ENCODE results near the gene VAV2.

VAV2 gene

DNA sequence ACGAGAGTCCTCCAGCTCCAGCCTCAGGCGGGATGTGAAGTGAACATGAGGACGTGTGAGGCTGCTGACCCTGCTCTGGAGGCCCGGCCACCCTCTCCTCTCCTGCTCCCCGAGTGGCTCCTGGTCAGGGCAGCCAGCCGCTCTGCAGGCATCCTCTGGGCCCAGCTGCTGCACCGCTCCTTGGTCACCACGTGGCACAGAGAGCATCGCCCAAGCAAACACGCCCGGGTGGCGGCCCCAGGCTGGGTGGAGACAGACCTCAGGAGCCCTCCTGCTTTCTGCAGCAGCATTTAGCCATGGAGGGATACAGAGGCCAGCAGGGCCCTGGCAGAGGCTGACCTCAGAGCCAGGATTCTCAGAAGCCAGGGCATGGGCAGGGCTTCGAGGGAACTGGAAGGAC lies 184.3 kb downstream of the VAV2 start:
- no peaks in the 10 kb centered on the region for H3F3A ChIP-seq (ENCODE audit: insufficient read depth)
- H3K9me2 ChIP-seq (replicated peaks; ENCODE audit: insufficient read depth, low read length), result no peaks in the 10 kb centered on the region
- H3K9me3 ChIP-seq (ENCODE audit: insufficient read depth, low read length), result no peaks in the 10 kb centered on the region
- no peaks in the 10 kb centered on the region for H3K36me3 ChIP-seq (ENCODE audit: low read length)
- no peaks in the 10 kb centered on the region for H4K20me1 ChIP-seq (ENCODE audit: low read depth, low read length)
- H3K27ac ChIP-seq (ENCODE audit: low read depth, low read length), result no peak overlapping the region
- H3K79me2 ChIP-seq (ENCODE audit: insufficient read depth, low read length), result no peaks in the 10 kb centered on the region
- H3K9ac ChIP-seq (ENCODE audit: low read length), result no peak overlapping the region
- no peak overlapping the region for H3K4me2 ChIP-seq (ENCODE audit: low read depth, low read length, poor library complexity, severe bottlenecking)
- no peak overlapping the region for H3K4me3 ChIP-seq (ENCODE audit: insufficient read depth, low read length, poor library complexity, severe bottlenecking)
- H2AFZ ChIP-seq (ENCODE audit: low read depth, low read length, severe bottlenecking), result no peak overlapping the region
- TF ChIP-seq, protein P1, sequence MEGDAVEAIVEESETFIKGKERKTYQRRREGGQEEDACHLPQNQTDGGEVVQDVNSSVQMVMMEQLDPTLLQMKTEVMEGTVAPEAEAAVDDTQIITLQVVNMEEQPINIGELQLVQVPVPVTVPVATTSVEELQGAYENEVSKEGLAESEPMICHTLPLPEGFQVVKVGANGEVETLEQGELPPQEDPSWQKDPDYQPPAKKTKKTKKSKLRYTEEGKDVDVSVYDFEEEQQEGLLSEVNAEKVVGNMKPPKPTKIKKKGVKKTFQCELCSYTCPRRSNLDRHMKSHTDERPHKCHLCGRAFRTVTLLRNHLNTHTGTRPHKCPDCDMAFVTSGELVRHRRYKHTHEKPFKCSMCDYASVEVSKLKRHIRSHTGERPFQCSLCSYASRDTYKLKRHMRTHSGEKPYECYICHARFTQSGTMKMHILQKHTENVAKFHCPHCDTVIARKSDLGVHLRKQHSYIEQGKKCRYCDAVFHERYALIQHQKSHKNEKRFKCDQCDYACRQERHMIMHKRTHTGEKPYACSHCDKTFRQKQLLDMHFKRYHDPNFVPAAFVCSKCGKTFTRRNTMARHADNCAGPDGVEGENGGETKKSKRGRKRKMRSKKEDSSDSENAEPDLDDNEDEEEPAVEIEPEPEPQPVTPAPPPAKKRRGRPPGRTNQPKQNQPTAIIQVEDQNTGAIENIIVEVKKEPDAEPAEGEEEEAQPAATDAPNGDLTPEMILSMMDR (IDR thresholded peaks at IDR 0.05; ENCODE audit: insufficient read depth, low read length, poor library complexity, severe bottlenecking), result no peak
- TF ChIP-seq EZH2phosphoT487 (conservative IDR thresholded peaks at IDR 0.05; ENCODE audit: low read length), result no peak
- H3K27me3 ChIP-seq (ENCODE audit: low read length), result no peaks in the 10 kb centered on the region

DNA sequence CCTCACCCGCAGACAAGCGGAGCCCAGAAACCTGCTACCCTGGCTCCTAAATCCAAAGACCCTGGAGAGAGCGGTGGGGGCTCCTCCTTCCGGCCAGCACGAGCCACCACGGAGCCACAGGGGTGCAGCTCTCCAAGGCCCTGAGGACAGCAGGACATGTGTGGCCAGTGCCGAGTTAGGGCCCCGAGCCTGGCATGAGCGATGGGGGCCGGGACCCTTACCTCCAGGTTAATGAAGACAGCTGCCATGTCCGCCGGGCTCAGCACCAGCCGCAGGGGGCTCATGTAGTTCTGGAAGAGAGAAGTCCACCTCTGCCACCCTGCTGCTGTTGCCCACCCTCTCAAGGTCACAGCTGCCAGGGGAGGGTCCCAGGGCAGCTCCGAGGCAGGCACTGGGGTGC lies 185.1 kb downstream of the VAV2 start:
- TF ChIP-seq, protein P1 (IDR thresholded peaks at IDR 0.05; ENCODE audit: insufficient read depth, low read length, poor library complexity, severe bottlenecking), result no peak
- no peak for TF ChIP-seq EZH2phosphoT487 (conservative IDR thresholded peaks at IDR 0.05; ENCODE audit: low read length)
- H3K36me3 ChIP-seq (ENCODE audit: low read length), result no peaks in the 10 kb centered on the region
- no peaks in the 10 kb centered on the region for H3K27me3 ChIP-seq (ENCODE audit: low read length)
- no peaks in the 10 kb centered on the region for H3K79me2 ChIP-seq (ENCODE audit: insufficient read depth, low read length)
- no peaks in the 10 kb centered on the region for H4K20me1 ChIP-seq (ENCODE audit: low read depth, low read length)
- no peak overlapping the region for H3K4me2 ChIP-seq (ENCODE audit: low read depth, low read length, poor library complexity, severe bottlenecking)
- no peak overlapping the region for H3K27ac ChIP-seq (ENCODE audit: low read depth, low read length)
- H3K4me3 ChIP-seq (ENCODE audit: insufficient read depth, low read length, poor library complexity, severe bottlenecking), result no peak overlapping the region
- H3K9me3 ChIP-seq (ENCODE audit: insufficient read depth, low read length), result no peaks in the 10 kb centered on the region
- no peaks in the 10 kb centered on the region for H3F3A ChIP-seq (ENCODE audit: insufficient read depth)
- no peak overlapping the region for H3K9ac ChIP-seq (ENCODE audit: low read length)
- no peaks in the 10 kb centered on the region for H3K9me2 ChIP-seq (replicated peaks; ENCODE audit: insufficient read depth, low read length)
- H2AFZ ChIP-seq (ENCODE audit: low read depth, low read length, severe bottlenecking), result no peak overlapping the region

DNA sequence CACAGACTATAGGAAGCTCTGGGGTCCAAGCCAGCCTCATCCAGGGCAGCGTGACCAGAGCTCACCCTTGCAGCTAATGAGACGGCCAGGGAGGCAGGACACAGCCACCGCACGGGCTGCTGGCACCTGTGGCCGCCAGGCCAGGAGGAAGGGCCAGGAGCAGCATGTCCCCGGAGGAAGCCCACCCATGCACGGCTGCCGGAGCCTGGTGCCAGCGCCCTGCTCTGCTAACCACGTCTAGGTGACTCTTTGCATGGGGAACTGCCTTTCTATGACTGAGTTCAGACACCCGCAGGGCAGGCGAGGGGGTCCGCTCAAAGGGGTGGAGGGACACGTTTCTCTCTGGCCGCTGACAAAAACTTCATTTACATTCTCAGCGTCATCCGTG lies 185.5 kb downstream of the VAV2 start:
- H3K27ac ChIP-seq (ENCODE audit: low read depth, low read length), result no peak overlapping the region
- no peaks in the 10 kb centered on the region for H3K9me2 ChIP-seq (replicated peaks; ENCODE audit: insufficient read depth, low read length)
- H3K9me3 ChIP-seq (ENCODE audit: insufficient read depth, low read length), result no peaks in the 10 kb centered on the region
- H3K4me2 ChIP-seq (ENCODE audit: low read depth, low read length, poor library complexity, severe bottlenecking), result no peak overlapping the region
- no peak for TF ChIP-seq EZH2phosphoT487 (conservative IDR thresholded peaks at IDR 0.05; ENCODE audit: low read length)
- TF ChIP-seq, protein P1 (IDR thresholded peaks at IDR 0.05; ENCODE audit: insufficient read depth, low read length, poor library complexity, severe bottlenecking), result no peak
- H3K36me3 ChIP-seq (ENCODE audit: low read length), result no peaks in the 10 kb centered on the region
- H3K79me2 ChIP-seq (ENCODE audit: insufficient read depth, low read length), result no peaks in the 10 kb centered on the region
- H4K20me1 ChIP-seq (ENCODE audit: low read depth, low read length), result no peaks in the 10 kb centered on the region
- no peak overlapping the region for H2AFZ ChIP-seq (ENCODE audit: low read depth, low read length, severe bottlenecking)
- H3K9ac ChIP-seq (ENCODE audit: low read length), result no peak overlapping the region
- H3K27me3 ChIP-seq (ENCODE audit: low read length), result no peaks in the 10 kb centered on the region
- no peak overlapping the region for H3K4me3 ChIP-seq (ENCODE audit: insufficient read depth, low read length, poor library complexity, severe bottlenecking)
- H3F3A ChIP-seq (ENCODE audit: insufficient read depth), result no peaks in the 10 kb centered on the region
